ENCODE data around the gene CERCAM.
A peak's percentile ranks its signal among the peaks of the same experiment; 100 is the strongest.
"Not testable (repeated sequence)": the region's sequence is repeated elsewhere in the genome, so short reads cannot be mapped to it uniquely, and the experiment has no call there.

Gene CERCAM

GRCh38 chr9:128419061-128419925 lies 1.4 kb upstream of the CERCAM start:
- Mint-ChIP-seq H3K36me3 (no peaks in the 10 kb centered on the region), H3K27me3 (peaks cover 27 to 50% of the 10 kb centered on the region in 2 donors), H3K4me1 (peaks cover 7 to 22% of the 10 kb centered on the region in 2 donors), H3K27ac (peak overlapping the region; percentile 71), H3K9me3 (no peaks in the 10 kb centered on the region), H3K4me3 (peak overlapping the region; percentile 83 to 85)
- ATAC-seq (replicated peaks), result peak in 1 of 2 donors; percentile 10
- DNase-seq, result no peak

DNA sequence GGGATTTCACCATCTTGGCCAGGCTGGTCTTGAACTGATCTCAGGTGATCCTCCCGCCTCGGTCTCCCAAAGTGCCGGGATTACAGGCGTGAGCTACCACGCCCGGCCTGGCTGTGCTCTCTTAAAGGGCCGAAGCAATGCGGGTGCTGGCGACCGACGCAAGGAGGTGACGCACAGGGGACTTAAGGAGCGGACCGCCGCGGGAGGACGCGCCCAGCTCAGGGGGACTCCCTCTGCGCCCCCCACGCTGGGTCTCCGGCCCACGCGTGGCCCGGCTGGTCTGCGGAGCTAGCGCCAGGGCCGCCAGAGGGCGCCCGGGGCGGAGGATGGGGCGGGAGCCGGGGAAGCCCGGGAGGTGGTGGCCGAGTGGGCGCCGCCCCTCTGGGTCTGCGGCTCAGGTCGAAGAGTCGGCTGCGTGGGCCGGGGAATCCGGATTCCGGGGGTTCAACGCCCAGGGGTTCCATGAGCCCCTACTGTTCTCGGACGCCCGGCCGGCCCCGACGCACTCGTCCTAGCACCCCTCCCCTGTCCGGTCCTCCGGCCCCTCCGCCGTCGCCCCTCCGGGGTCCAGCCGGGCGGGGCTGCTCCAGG lies 502 bp upstream of the CERCAM start:
- ATAC-seq (replicated peaks) (peak; percentile 82 to 85), DNase-seq (peak; percentile 72)
- H3K4me3 Mint-ChIP-seq, result peak overlapping the region; percentile 83 to 85
- H3K4me1 Mint-ChIP-seq, result peaks cover 7 to 22% of the 10 kb centered on the region in 2 donors
- H3K27ac Mint-ChIP-seq, result peak overlapping the region; percentile 71
- H3K27me3 Mint-ChIP-seq, result peaks cover 20 to 42% of the 10 kb centered on the region in 2 donors
- no peaks in the 10 kb centered on the region for H3K9me3 Mint-ChIP-seq
- H3K36me3 Mint-ChIP-seq, result no peaks in the 10 kb centered on the region

DNA sequence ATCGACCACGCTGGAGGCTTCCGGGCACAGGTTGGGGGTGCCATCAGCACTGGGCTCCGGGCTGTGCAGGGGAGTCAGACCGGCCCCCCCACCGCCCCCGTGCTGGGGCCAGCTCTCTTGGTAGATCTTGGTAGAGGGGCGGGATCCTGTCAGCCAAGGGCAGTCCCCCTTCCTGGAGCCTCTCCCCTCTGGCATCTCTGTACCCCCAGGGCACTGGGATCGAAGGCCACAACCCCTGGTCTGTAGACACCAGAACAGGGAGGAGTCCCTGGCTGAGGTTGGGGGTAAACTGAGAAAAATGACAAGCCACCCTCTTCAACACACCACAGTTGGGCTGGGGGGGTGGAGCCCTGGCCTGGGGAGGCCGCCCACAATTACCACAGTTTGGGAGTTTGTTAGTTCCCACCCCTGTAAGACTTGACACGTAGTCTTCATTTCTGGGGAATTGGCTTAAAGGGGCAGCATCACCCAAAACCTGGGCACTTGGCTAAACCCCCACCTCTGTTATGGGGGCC lies 882 bp downstream of the CERCAM start:
- peak overlapping the region; percentile 84 to 85 for H3K4me3 Mint-ChIP-seq
- DNase-seq, result no peak
- ATAC-seq (replicated peaks), result no peak
- H3K9me3 Mint-ChIP-seq, result no peaks in the 10 kb centered on the region
- peaks cover 7 to 20% of the 10 kb centered on the region in 2 donors for H3K4me1 Mint-ChIP-seq
- peaks cover 12 to 28% of the 10 kb centered on the region in 2 donors for H3K27me3 Mint-ChIP-seq
- no peaks in the 10 kb centered on the region for H3K36me3 Mint-ChIP-seq
- H3K27ac Mint-ChIP-seq, result no peak overlapping the region

DNA sequence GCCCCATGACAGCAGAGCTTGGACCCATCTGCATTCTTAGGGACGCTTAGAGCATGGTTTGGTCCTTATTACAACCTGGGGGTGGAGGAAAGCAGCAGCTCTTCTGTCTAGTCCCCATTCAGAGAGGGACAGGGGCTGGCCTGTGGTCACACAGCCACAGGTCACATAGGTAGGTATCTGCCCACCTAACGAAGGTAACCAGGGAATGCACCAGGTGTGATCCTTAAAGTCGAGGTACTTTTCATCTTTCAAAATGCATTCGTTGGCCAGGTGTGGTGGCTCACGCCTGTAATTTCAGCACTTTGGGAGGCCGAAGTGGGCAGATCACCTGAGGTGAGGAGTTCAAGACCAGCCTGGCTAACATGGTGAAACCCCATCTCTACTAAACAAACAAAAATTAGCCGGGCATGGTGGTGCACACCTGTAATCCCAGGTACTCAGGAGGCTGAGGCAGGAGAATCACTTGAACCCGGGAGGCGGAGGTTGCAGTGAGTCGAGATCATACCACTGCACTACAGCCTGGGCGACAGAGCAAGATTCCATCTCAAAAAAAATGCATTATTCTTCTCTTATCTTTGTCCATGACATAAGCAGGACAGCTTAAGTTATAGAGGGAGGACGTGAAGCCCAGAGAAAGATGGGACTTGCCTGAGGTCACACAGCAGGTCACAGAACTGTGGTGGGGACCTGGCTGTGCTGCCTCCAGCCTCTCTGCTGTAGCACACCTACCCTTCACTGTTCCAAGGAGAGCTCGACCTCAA lies 1.5 kb downstream of the CERCAM start:
- not testable (repeated sequence) for H3K36me3 Mint-ChIP-seq; H3K27ac Mint-ChIP-seq; H3K9me3 Mint-ChIP-seq; DNase-seq; ATAC-seq (replicated peaks)
- H3K27me3 Mint-ChIP-seq, result peaks cover 10 to 21% of the 10 kb centered on the region in 2 donors
- peaks cover 7 to 17% of the 10 kb centered on the region in 2 donors for H3K4me1 Mint-ChIP-seq
- H3K4me3 Mint-ChIP-seq, result peak overlapping the region; percentile 25 to 85

GRCh38 chr9:128422783-128423150 lies 2.1 kb downstream of the CERCAM start:
- Mint-ChIP-seq H3K27me3 (peaks cover 6 to 16% of the 10 kb centered on the region in 2 donors), H3K27ac (no peak overlapping the region), H3K36me3 (no peaks in the 10 kb centered on the region), H3K4me3 (no peak overlapping the region), H3K4me1 (peaks cover 7 to 17% of the 10 kb centered on the region in 2 donors), H3K9me3 (no peaks in the 10 kb centered on the region)
- ATAC-seq (replicated peaks) (no peak), DNase-seq (no peak)

DNA sequence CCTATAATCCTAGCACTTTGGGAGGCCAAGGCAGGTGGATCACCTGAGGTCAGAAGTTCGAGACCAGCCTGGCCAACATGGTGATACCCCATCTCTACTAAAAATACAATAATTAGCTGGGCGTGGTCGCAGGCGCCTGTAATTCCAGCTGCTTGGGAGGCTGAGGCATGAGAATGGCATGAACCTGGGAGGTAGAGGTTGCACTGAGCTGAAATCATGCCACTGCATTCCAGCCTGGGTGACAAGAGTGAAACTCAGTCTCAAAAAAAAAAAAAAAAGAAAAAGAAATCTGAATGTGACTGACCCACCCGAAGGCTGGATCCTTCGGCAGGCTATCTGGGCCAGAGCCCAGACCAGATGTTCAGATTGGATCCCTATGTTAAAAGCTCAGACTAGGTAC lies 2.7 kb downstream of the CERCAM start:
- not testable (repeated sequence) for H3K27ac Mint-ChIP-seq; DNase-seq; H3K4me3 Mint-ChIP-seq; H3K9me3 Mint-ChIP-seq; ATAC-seq (replicated peaks); H3K36me3 Mint-ChIP-seq
- Mint-ChIP-seq H3K4me1 (peaks cover 7 to 17% of the 10 kb centered on the region in 2 donors), H3K27me3 (peaks cover 6 to 16% of the 10 kb centered on the region in 2 donors)

DNA sequence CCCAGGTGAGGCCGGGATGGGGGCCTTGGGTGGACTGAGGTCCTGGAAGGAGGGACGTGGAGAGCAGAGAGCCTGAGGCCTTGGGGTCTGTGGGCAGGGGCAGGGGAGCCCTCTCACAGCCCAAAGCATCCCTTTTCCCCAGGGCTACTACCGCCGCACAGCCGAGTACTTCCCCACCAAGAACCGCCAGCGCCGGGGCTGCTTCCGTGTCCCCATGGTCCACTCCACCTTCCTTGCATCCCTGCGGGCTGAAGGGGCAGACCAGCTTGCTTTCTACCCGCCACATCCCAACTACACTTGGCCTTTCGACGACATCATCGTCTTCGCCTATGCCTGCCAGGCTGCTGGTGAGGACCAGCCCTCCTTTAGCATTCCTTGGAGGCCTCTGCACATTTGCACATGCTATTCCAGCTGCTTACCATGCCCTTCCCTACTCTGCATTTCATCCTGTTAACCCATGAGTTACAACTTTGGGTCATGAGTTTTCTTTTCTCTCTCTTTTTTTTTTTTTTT lies 3.7 kb downstream of the CERCAM start:
- peaks cover 7 to 15% of the 10 kb centered on the region in 2 donors for H3K4me1 Mint-ChIP-seq
- ATAC-seq (replicated peaks) (no peak), DNase-seq (no peak)
- no peak overlapping the region for H3K4me3 Mint-ChIP-seq
- H3K27me3 Mint-ChIP-seq, result peaks cover 6 to 8% of the 10 kb centered on the region in 2 donors
- no peak overlapping the region for H3K27ac Mint-ChIP-seq
- H3K36me3 Mint-ChIP-seq, result no peaks in the 10 kb centered on the region
- no peaks in the 10 kb centered on the region for H3K9me3 Mint-ChIP-seq

DNA sequence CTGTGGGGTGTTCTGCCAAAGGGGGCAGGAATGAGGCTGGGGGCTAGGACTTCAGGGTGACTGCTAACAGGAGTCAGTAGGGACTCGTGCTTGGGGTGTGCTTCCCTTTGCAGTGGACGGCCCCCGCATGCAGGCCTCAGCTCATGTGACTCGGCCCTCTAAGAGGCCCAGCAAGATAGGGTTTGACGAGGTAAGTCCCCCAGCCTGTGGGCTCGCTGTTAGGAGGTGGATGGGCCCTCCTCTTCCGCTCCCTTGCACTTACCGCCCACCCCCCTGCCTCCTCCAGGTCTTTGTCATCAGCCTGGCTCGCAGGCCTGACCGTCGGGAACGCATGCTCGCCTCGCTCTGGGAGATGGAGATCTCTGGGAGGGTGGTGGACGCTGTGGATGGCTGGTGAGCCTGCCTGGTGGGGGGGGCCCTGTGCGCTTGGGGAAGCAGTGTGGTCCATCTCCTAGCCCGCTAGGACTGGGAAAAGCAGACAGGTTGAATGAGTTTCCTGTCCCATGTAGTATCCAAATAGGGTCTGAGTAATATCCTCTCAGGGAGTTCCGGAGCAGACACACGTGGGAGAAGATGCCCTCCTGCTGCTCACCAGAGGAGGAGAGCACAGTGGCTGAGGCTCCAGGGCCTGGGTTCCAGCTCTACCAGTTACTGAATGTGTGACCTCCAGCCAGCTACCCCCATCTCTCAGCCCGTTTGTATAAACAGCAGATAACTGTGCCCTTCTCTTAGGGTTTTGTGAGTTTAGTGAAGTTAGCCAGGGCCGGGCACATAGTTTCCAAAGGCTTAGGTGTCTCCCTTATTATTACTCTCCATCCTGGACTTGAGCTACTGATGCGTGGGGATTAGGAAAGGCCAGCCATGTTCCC lies 8.2 kb downstream of the CERCAM start:
- Mint-ChIP-seq H3K36me3 (no peaks in the 10 kb centered on the region), H3K4me3 (no peak overlapping the region), H3K4me1 (no peaks in the 10 kb centered on the region), H3K9me3 (no peaks in the 10 kb centered on the region), H3K27ac (no peak overlapping the region), H3K27me3 (no peaks in the 10 kb centered on the region)
- no peak for DNase-seq
- no peak for ATAC-seq (replicated peaks)

- Mint-ChIP-seq H3K36me3 (no peaks in the 10 kb centered on the region), H3K9me3 (no peaks in the 10 kb centered on the region), H3K4me3 (no peak overlapping the region), H3K27ac (no peak overlapping the region), H3K27me3 (no peaks in the 10 kb centered on the region), H3K4me1 (no peaks in the 10 kb centered on the region)
- no peak for DNase-seq
- no peak for ATAC-seq (replicated peaks)
Observed at GRCh38 chr9:128429513-128430086, 8.9 kb downstream of the CERCAM start.

- DNase-seq (no peak), ATAC-seq (replicated peaks) (no peak)
- Mint-ChIP-seq H3K36me3 (no peaks in the 10 kb centered on the region), H3K27me3 (no peaks in the 10 kb centered on the region), H3K27ac (no peak overlapping the region), H3K4me3 (no peak overlapping the region), H3K9me3 (no peaks in the 10 kb centered on the region), H3K4me1 (no peaks in the 10 kb centered on the region)
Observed at GRCh38 chr9:128431207-128431606, 10.6 kb downstream of the CERCAM start.

DNA sequence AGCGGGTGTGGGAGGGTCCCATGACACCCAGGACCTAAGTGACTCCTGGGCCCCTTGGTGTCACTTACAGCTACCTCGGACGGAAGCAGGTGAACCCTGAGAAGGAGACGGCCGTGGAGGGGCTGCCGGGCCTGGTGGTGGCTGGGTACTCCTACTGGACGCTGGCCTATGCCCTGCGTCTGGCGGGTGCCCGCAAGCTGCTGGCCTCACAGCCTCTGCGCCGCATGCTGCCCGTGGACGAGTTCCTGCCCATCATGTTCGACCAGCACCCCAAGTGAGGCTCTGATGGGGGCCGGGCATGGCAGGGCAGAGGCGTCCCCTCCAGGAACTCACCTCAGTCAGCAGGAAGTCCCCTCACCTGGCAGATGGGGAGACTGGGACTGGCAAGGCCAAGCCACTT lies 13.7 kb downstream of the CERCAM start:
- Mint-ChIP-seq H3K27ac (no peak overlapping the region), H3K9me3 (no peaks in the 10 kb centered on the region), H3K36me3 (no peaks in the 10 kb centered on the region), H3K27me3 (no peaks in the 10 kb centered on the region), H3K4me1 (peaks cover 9 to 12% of the 10 kb centered on the region in 2 donors), H3K4me3 (no peak overlapping the region)
- DNase-seq, result no peak
- ATAC-seq (replicated peaks), result no peak

DNA sequence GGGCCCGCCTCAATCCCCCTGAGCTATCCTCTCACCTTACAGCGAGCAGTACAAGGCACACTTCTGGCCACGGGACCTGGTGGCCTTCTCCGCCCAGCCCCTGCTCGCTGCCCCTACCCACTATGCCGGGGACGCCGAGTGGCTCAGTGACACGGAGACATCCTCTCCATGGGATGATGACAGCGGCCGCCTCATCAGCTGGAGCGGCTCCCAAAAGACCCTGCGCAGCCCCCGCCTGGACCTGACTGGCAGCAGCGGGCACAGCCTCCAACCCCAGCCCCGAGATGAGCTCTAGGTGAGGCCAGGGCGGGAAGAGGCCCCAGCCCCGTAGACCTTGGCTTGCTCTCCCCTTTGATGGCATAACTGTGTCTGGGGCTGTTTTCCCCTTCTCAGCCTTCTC lies 15.0 kb downstream of the CERCAM start:
- H3K36me3 Mint-ChIP-seq, result no peaks in the 10 kb centered on the region
- ATAC-seq (replicated peaks) (no peak), DNase-seq (no peak)
- no peak overlapping the region for H3K27ac Mint-ChIP-seq
- H3K4me1 Mint-ChIP-seq, result peaks cover 11 to 15% of the 10 kb centered on the region in 2 donors
- H3K27me3 Mint-ChIP-seq, result no peaks in the 10 kb centered on the region
- H3K9me3 Mint-ChIP-seq, result no peaks in the 10 kb centered on the region
- no peak overlapping the region for H3K4me3 Mint-ChIP-seq
